T-helper 1 cell treated with Interleukin-12 subunit alpha and Interleukin-12 subunit beta and Interleukin-4 antibody, amounts not matched to agents 30 μg/mL and 1 μg/mL, for 36 hours (primary cell): ENCODE data around the gene APOF.
A peak's percentile ranks its signal among the peaks of the same experiment; 100 is the strongest.
"Not testable (repeated sequence)": the region's sequence is repeated elsewhere in the genome, so short reads cannot be mapped to it uniquely, and the experiment has no call there.

Experiments
- H3K27ac Mint-ChIP-seq: one replicate; pipeline ENCODE4 v1.8.0; 2021; ENCODE audit warnings: mild to moderate bottlenecking, mixed read lengths
- H3K27me3 Mint-ChIP-seq: one replicate; pipeline ENCODE4 v1.8.0; 2021; ENCODE audit warnings: low read depth, mixed read lengths
- H3K36me3 Mint-ChIP-seq: one replicate; pipeline ENCODE4 v1.8.0; 2021; ENCODE audit warnings: low read depth, mixed read lengths
- H3K4me1 Mint-ChIP-seq: one replicate; pipeline ENCODE4 v1.8.0; 2021; ENCODE audit warnings: low read depth, mixed read lengths
- H3K4me3 Mint-ChIP-seq: one replicate; pipeline ENCODE4 v1.8.0; 2021; ENCODE audit warnings: mild to moderate bottlenecking, moderate library complexity, mixed read lengths
- H3K9me3 Mint-ChIP-seq: one replicate; pipeline ENCODE4 v1.8.0; 2021; ENCODE audit warnings: mixed read lengths

APOF gene

GRCh38 chr12:56347255-56347654, 15.4 kb downstream of the APOF start:
- not testable (repeated sequence) for H3K4me3 Mint-ChIP-seq, H3K27ac Mint-ChIP-seq, H3K9me3 Mint-ChIP-seq, H3K27me3 Mint-ChIP-seq, H3K4me1 Mint-ChIP-seq
- peaks cover 64% of the 10 kb centered on the region for H3K36me3 Mint-ChIP-seq

- H3K9me3 Mint-ChIP-seq = no peaks in the 10 kb centered on the region
- H3K4me3 Mint-ChIP-seq = no peak overlapping the region
- H3K27me3 Mint-ChIP-seq = no peaks in the 10 kb centered on the region
- peak overlapping the region; percentile 19 for H3K27ac Mint-ChIP-seq
- H3K36me3 Mint-ChIP-seq = peaks cover 64% of the 10 kb centered on the region
- peaks cover 6% of the 10 kb centered on the region for H3K4me1 Mint-ChIP-seq
These were observed 16.0 kb downstream of the APOF start for GRCh38 chr12:56346675-56347074.

GRCh38 chr12:56342290-56342689, 20.4 kb downstream of the APOF start:
- not testable (repeated sequence) for H3K9me3 Mint-ChIP-seq, H3K4me3 Mint-ChIP-seq, H3K27me3 Mint-ChIP-seq
- Mint-ChIP-seq H3K27ac (peak overlapping the region; percentile 52), H3K4me1 (peaks cover 27% of the 10 kb centered on the region), H3K36me3 (peaks cover 44% of the 10 kb centered on the region)

GRCh38 chr12:56341616-56342015, 21.0 kb downstream of the APOF start:
- no peaks in the 10 kb centered on the region for H3K27me3 Mint-ChIP-seq
- H3K9me3 Mint-ChIP-seq = no peaks in the 10 kb centered on the region
- H3K4me3 Mint-ChIP-seq = no peak overlapping the region
- H3K27ac Mint-ChIP-seq = no peak overlapping the region
- peaks cover 40% of the 10 kb centered on the region for H3K36me3 Mint-ChIP-seq
- H3K4me1 Mint-ChIP-seq = peaks cover 31% of the 10 kb centered on the region

GRCh38 chr12:56339158-56339422, 23.6 kb downstream of the APOF start:
- Mint-ChIP-seq H3K27ac (peak overlapping the region; percentile 98), H3K36me3 (peaks cover 28% of the 10 kb centered on the region), H3K4me3 (peak overlapping the region; percentile 96), H3K27me3 (no peaks in the 10 kb centered on the region), H3K4me1 (peaks cover 39% of the 10 kb centered on the region), H3K9me3 (no peaks in the 10 kb centered on the region)

GRCh38 chr12:56338308-56339157, 24.1 kb downstream of the APOF start, which contains the start of gene IL23A:
IL23A (plus strand) TSS chr12:56338884; CDS start chr12:56339045, 161 bp downstream.
- Mint-ChIP-seq H3K4me3 (peak within 1 kb of the TSS; percentile 96), H3K27ac (peak within 1 kb of the TSS; percentile 98), H3K9me3 (no peaks in the 10 kb centered on the region), H3K36me3 (peaks cover 22% of the 10 kb centered on the region), H3K4me1 (peaks cover 40% of the 10 kb centered on the region), H3K27me3 (no peaks in the 10 kb centered on the region)

- Mint-ChIP-seq H3K27ac (peak overlapping the region; percentile 98), H3K4me3 (peak overlapping the region; percentile 36), H3K9me3 (no peaks in the 10 kb centered on the region), H3K36me3 (peaks cover 16% of the 10 kb centered on the region), H3K4me1 (peaks cover 44% of the 10 kb centered on the region), H3K27me3 (no peaks in the 10 kb centered on the region)
These were observed 24.9 kb downstream of the APOF start for GRCh38 chr12:56337753-56338251.

GRCh38 chr12:56336361-56337167, 26.1 kb downstream of the APOF start:
- peak overlapping the region; percentile 28 for H3K4me3 Mint-ChIP-seq
- peak overlapping the region; percentile 57 for H3K27ac Mint-ChIP-seq
- peaks cover 48% of the 10 kb centered on the region for H3K4me1 Mint-ChIP-seq
- no peaks in the 10 kb centered on the region for H3K9me3 Mint-ChIP-seq
- H3K36me3 Mint-ChIP-seq = peaks cover 12% of the 10 kb centered on the region
- H3K27me3 Mint-ChIP-seq = no peaks in the 10 kb centered on the region

- peaks cover 13% of the 10 kb centered on the region for H3K36me3 Mint-ChIP-seq
- H3K27ac Mint-ChIP-seq, H3K4me3 Mint-ChIP-seq, H3K9me3 Mint-ChIP-seq, H3K27me3 Mint-ChIP-seq: not testable (repeated sequence)
- peaks cover 50% of the 10 kb centered on the region for H3K4me1 Mint-ChIP-seq
These were observed 27.1 kb downstream of the APOF start for GRCh38 chr12:56335527-56335926.

- Mint-ChIP-seq H3K36me3 (peaks cover 11% of the 10 kb centered on the region), H3K27me3 (no peaks in the 10 kb centered on the region), H3K27ac (peak overlapping the region; percentile 99)
These were observed 28.2 kb downstream of the APOF start for GRCh38 chr12:56334490-56334793.

GRCh38 chr12:56333679-56334489, 28.8 kb downstream of the APOF start, which contains the start of gene PAN2:
PAN2 (minus strand) TSS chr12:56334000; CDS start chr12:56333094, 906 bp downstream.
- Mint-ChIP-seq H3K9me3 (no peaks in the 10 kb centered on the region), H3K36me3 (peaks cover 6% of the 10 kb centered on the region), H3K4me3 (peak within 1 kb of the TSS; percentile 87), H3K4me1 (peaks cover 39% of the 10 kb centered on the region), H3K27me3 (no peaks in the 10 kb centered on the region), H3K27ac (peak within 1 kb of the TSS; percentile 99)

More at GRCh38 chr12:56334490-56334793, 28.2 kb downstream of the APOF start:
- no peaks in the 10 kb centered on the region for H3K9me3 Mint-ChIP-seq
- H3K4me1 Mint-ChIP-seq = peaks cover 45% of the 10 kb centered on the region
- H3K4me3 Mint-ChIP-seq = peak overlapping the region; percentile 87

GRCh38 chr12:56333197-56333678, 29.4 kb downstream of the APOF start:
- Mint-ChIP-seq H3K4me1 (peaks cover 33% of the 10 kb centered on the region), H3K36me3 (peaks cover 4% of the 10 kb centered on the region), H3K27ac (peak overlapping the region; percentile 99), H3K4me3 (peak overlapping the region; percentile 87), H3K27me3 (no peaks in the 10 kb centered on the region), H3K9me3 (no peaks in the 10 kb centered on the region)

- Mint-ChIP-seq H3K9me3 (no peaks in the 10 kb centered on the region), H3K4me3 (peak overlapping the region; percentile 87), H3K36me3 (peaks cover 7% of the 10 kb centered on the region), H3K27me3 (no peaks in the 10 kb centered on the region), H3K4me1 (peaks cover 29% of the 10 kb centered on the region), H3K27ac (peak overlapping the region; percentile 99)
These were observed 30.0 kb downstream of the APOF start for GRCh38 chr12:56332512-56333196.
